Tibial nerve (tissue), 4 donors: Measurements from ENCODE around the gene EMX1.

Experiments
- CTCF ChIP-seq, 5 experiments: fragments of 200-600 bp in 3 of 5; fragments of 450-650 bp in 2 of 5; sonication (generic) in 3 of 5; IDR thresholded peaks; one replicate each; pipeline ENCODE4 v1.5.1; 2016 to 2019; ENCODE audit warnings: antibody characterized with exemption in 5 of 5, mild to moderate bottlenecking in 3 of 5, moderate library complexity in 2 of 5
- EP300 ChIP-seq, 2 donors: sonication (generic); formaldehyde crosslinking; IDR thresholded peaks; one replicate each; pipeline ENCODE4 v1.6.1; 2017; ENCODE audit warnings: antibody characterized with exemption in 2 of 2, mild to moderate bottlenecking in 1 of 2
- POLR2A ChIP-seq, 2 donors: fragments of 450-650 bp; IDR thresholded peaks; one replicate each; pipeline ENCODE4 v1.6.1; 2017; ENCODE audit warnings: antibody characterized with exemption in 2 of 2, mild to moderate bottlenecking in 2 of 2, moderate library complexity in 2 of 2

DNA sequence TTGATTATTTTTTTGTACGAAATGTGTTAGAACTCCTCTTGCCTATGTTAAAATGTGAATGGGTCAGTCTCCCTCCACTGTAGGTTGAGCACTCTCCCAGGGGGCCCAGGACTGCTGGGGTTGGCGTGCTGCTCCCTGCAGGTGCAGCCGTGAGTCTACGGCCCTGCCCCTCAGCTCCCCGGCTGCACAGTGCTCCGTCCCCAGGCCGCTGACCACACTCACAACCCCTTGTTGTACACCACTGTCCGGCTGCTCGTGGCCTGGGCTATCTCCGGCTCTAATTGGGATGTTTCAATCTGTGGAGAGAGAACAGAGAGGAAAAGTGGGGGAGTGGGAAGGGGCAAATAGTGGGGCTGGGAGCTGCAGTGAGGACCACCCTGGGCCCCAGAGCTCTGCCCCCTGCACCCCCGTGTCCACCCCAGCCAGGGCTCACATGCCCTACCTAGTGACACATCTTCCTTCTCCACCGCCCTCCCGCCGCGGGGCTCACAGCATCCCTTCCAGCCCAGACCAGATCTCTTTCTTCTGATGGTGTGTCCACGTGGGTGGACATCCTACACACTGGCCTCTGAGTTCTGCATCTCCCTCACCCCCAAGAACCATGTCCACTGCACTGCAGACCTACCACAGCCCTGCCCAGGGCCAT, 27.6 kb downstream of the EMX1 start:
- TF ChIP-seq POLR2A (IDR thresholded peaks at IDR 0.05) (no peak), CTCF (IDR thresholded peaks at IDR 0.05) (no peak), EP300 (IDR thresholded peaks at IDR 0.05) (no peak)
